ENCODE measurements around the gene ATP13A1. TPM values are rescaled to one million over a fixed set of nuclear protein-coding genes. Genes with fewer than 3 reads are reported as not detected.
"Not testable (repeated sequence)": the region's sequence is repeated elsewhere in the genome, so short reads cannot be mapped to it uniquely, and the experiment has no call there.

The ATP13A1 gene
- total RNA-seq, 4 donors from 2014 or later: 17.4 to 130 (median 56.9) TPM

GRCh38 chr19:19704836-19705235 is 41.4 kb upstream of the ATP13A1 start:
- no peaks in the 10 kb centered on the region for H3K4me1 ChIP-seq
- no peak overlapping the region for H3K27ac ChIP-seq
- H3K9me3 ChIP-seq: peaks cover 0 to 81% of the 10 kb centered on the region in 2 donors
- H3K36me3 ChIP-seq: no peaks in the 10 kb centered on the region
- no peaks in the 10 kb centered on the region for H3K27me3 ChIP-seq
- no peak for DNase-seq
- intact Hi-C loops (cut with DNase I; ENCODE audit: low total_unique reads): no loop called here
- TF ChIP-seq POLR2A (IDR thresholded peaks at IDR 0.05) (no peak), CTCF (IDR thresholded peaks at IDR 0.05) (no peak)
- H3K4me3 ChIP-seq: no peak overlapping the region

GRCh38 chr19:19700493-19700892 is 37.0 kb upstream of the ATP13A1 start:
- H3K27me3 ChIP-seq; intact Hi-C loops (cut with DNase I; ENCODE audit: low total_unique reads); H3K27ac ChIP-seq; DNase-seq; H3K4me1 ChIP-seq; H3K36me3 ChIP-seq; H3K4me3 ChIP-seq: not testable (repeated sequence)
- peaks cover 0 to 48% of the 10 kb centered on the region in 2 donors for H3K9me3 ChIP-seq

- H3K36me3 ChIP-seq: no peaks in the 10 kb centered on the region
- H3K4me3 ChIP-seq: no peak overlapping the region
- intact Hi-C loops (cut with DNase I; ENCODE audit: low total_unique reads): no loop called here
- TF ChIP-seq POLR2A (IDR thresholded peaks at IDR 0.05) (no peak), CTCF (IDR thresholded peaks at IDR 0.05) (no peak)
- no peak overlapping the region for H3K27ac ChIP-seq
- DNase-seq: no peak
- H3K4me1 ChIP-seq: no peaks in the 10 kb centered on the region
- peaks cover 0 to 28% of the 10 kb centered on the region in 2 donors for H3K9me3 ChIP-seq
- H3K27me3 ChIP-seq: no peaks in the 10 kb centered on the region
Observed at GRCh38 chr19:19697589-19697988, 34.1 kb upstream of the ATP13A1 start.

GRCh38 chr19:19696386-19696785 is 32.9 kb upstream of the ATP13A1 start:
- no peaks in the 10 kb centered on the region for H3K27me3 ChIP-seq
- no peak for DNase-seq
- no peak overlapping the region for H3K27ac ChIP-seq
- no peaks in the 10 kb centered on the region for H3K36me3 ChIP-seq
- no peak overlapping the region for H3K4me3 ChIP-seq
- intact Hi-C loops (cut with DNase I; ENCODE audit: low total_unique reads): no loop called here
- H3K4me1 ChIP-seq: no peaks in the 10 kb centered on the region
- no peak for TF ChIP-seq CTCF (IDR thresholded peaks at IDR 0.05)
- no peak for TF ChIP-seq POLR2A (IDR thresholded peaks at IDR 0.05)
- H3K9me3 ChIP-seq: peaks cover 0 to 19% of the 10 kb centered on the region in 2 donors

- DNase-seq: no peak
- no peaks in the 10 kb centered on the region for H3K27me3 ChIP-seq
- no peaks in the 10 kb centered on the region for H3K4me1 ChIP-seq
- H3K27ac ChIP-seq: no peak overlapping the region
- H3K36me3 ChIP-seq: no peaks in the 10 kb centered on the region
- intact Hi-C loops (cut with DNase I; ENCODE audit: low total_unique reads): no loop called here
- no peak overlapping the region for H3K4me3 ChIP-seq
- TF ChIP-seq CTCF (IDR thresholded peaks at IDR 0.05) (no peak), POLR2A (IDR thresholded peaks at IDR 0.05) (no peak)
- H3K9me3 ChIP-seq: no peaks in the 10 kb centered on the region
Observed at GRCh38 chr19:19691683-19692082, 28.2 kb upstream of the ATP13A1 start.

GRCh38 chr19:19689023-19689422 is 25.5 kb upstream of the ATP13A1 start:
- H3K9me3 ChIP-seq; H3K4me3 ChIP-seq; DNase-seq; H3K36me3 ChIP-seq; H3K27ac ChIP-seq; H3K27me3 ChIP-seq; H3K4me1 ChIP-seq; intact Hi-C loops (cut with DNase I; ENCODE audit: low total_unique reads): not testable (repeated sequence)
